Measurements from ENCODE around the gene FAM210B. TPM values are rescaled to one million over a fixed set of nuclear protein-coding genes. Genes with fewer than 3 reads are reported as not detected.

Gene FAM210B
- total and polyA plus RNA-seq, 2 of the 8 experiments (the other 6 are each of a cell fraction or from before 2014, with no cell fraction given), result 9.4 to 15.0 TPM

DNA sequence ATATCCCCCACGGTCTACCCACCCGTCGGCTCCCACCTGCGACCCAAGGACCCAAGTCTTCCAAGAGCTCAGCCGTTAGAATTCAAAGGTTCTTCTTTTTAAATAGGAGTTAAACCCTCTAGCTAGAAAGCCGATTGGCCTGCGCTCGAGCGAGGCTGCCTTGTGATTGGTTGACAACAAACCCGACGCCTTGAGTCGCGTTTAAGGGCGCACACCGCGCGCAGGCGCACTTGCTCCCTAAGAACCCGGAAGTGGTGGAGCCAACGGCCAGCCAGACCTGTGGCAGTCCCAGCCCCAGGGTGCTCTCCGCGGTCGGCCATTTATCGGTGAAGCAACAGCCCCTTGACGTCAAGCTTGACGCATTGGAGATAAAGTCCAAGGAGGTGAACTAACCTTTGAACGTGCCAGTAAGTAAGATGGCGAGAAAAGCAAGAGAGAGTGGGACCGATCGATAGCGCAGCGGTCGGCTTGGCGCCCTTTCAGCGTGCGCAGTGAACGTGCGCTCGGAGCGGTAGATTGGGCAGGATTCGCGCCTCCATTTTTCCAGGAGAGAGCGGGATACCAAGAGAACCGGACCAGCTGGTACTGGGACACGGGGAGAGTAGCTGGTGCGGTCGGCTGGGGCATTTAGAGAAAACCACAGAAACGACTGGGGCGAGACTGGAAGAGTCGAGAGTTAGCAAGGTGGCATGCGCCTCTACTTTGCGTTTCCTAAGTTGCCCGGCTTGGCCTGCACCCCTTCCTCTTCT, 33.5 kb downstream of the FAM210B start, which contains the start of the genes AURKA and CSTF1 (continued):
- TF ChIP-seq, protein P1, sequence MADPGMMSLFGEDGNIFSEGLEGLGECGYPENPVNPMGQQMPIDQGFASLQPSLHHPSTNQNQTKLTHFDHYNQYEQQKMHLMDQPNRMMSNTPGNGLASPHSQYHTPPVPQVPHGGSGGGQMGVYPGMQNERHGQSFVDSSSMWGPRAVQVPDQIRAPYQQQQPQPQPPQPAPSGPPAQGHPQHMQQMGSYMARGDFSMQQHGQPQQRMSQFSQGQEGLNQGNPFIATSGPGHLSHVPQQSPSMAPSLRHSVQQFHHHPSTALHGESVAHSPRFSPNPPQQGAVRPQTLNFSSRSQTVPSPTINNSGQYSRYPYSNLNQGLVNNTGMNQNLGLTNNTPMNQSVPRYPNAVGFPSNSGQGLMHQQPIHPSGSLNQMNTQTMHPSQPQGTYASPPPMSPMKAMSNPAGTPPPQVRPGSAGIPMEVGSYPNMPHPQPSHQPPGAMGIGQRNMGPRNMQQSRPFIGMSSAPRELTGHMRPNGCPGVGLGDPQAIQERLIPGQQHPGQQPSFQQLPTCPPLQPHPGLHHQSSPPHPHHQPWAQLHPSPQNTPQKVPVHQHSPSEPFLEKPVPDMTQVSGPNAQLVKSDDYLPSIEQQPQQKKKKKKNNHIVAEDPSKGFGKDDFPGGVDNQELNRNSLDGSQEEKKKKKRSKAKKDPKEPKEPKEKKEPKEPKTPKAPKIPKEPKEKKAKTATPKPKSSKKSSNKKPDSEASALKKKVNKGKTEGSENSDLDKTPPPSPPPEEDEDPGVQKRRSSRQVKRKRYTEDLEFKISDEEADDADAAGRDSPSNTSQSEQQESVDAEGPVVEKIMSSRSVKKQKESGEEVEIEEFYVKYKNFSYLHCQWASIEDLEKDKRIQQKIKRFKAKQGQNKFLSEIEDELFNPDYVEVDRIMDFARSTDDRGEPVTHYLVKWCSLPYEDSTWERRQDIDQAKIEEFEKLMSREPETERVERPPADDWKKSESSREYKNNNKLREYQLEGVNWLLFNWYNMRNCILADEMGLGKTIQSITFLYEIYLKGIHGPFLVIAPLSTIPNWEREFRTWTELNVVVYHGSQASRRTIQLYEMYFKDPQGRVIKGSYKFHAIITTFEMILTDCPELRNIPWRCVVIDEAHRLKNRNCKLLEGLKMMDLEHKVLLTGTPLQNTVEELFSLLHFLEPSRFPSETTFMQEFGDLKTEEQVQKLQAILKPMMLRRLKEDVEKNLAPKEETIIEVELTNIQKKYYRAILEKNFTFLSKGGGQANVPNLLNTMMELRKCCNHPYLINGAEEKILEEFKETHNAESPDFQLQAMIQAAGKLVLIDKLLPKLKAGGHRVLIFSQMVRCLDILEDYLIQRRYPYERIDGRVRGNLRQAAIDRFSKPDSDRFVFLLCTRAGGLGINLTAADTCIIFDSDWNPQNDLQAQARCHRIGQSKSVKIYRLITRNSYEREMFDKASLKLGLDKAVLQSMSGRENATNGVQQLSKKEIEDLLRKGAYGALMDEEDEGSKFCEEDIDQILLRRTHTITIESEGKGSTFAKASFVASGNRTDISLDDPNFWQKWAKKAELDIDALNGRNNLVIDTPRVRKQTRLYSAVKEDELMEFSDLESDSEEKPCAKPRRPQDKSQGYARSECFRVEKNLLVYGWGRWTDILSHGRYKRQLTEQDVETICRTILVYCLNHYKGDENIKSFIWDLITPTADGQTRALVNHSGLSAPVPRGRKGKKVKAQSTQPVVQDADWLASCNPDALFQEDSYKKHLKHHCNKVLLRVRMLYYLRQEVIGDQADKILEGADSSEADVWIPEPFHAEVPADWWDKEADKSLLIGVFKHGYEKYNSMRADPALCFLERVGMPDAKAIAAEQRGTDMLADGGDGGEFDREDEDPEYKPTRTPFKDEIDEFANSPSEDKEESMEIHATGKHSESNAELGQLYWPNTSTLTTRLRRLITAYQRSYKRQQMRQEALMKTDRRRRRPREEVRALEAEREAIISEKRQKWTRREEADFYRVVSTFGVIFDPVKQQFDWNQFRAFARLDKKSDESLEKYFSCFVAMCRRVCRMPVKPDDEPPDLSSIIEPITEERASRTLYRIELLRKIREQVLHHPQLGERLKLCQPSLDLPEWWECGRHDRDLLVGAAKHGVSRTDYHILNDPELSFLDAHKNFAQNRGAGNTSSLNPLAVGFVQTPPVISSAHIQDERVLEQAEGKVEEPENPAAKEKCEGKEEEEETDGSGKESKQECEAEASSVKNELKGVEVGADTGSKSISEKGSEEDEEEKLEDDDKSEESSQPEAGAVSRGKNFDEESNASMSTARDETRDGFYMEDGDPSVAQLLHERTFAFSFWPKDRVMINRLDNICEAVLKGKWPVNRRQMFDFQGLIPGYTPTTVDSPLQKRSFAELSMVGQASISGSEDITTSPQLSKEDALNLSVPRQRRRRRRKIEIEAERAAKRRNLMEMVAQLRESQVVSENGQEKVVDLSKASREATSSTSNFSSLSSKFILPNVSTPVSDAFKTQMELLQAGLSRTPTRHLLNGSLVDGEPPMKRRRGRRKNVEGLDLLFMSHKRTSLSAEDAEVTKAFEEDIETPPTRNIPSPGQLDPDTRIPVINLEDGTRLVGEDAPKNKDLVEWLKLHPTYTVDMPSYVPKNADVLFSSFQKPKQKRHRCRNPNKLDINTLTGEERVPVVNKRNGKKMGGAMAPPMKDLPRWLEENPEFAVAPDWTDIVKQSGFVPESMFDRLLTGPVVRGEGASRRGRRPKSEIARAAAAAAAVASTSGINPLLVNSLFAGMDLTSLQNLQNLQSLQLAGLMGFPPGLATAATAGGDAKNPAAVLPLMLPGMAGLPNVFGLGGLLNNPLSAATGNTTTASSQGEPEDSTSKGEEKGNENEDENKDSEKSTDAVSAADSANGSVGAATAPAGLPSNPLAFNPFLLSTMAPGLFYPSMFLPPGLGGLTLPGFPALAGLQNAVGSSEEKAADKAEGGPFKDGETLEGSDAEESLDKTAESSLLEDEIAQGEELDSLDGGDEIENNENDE (IDR thresholded peaks at IDR 0.05; ENCODE audit: insufficient replicate concordance, low read length), result no peak
- TF ChIP-seq TAF7 (optimal IDR thresholded peaks at IDR 0.05; ENCODE audit: borderline replicate concordance, low read depth, low read length), result no peak
- TF ChIP-seq CTBP2 (IDR thresholded peaks at IDR 0.05; ENCODE audit: borderline replicate concordance, insufficient read depth, insufficient read length, low read length), result no peak
- TF ChIP-seq, protein P2, sequence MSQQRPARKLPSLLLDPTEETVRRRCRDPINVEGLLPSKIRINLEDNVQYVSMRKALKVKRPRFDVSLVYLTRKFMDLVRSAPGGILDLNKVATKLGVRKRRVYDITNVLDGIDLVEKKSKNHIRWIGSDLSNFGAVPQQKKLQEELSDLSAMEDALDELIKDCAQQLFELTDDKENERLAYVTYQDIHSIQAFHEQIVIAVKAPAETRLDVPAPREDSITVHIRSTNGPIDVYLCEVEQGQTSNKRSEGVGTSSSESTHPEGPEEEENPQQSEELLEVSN (IDR thresholded peaks at IDR 0.05), result peak; percentile 68
- TF ChIP-seq TEAD4 (IDR thresholded peaks at IDR 0.05; ENCODE audit: low read depth, low read length), result no peak
- TF ChIP-seq, protein P3, sequence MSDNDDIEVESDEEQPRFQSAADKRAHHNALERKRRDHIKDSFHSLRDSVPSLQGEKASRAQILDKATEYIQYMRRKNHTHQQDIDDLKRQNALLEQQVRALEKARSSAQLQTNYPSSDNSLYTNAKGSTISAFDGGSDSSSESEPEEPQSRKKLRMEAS (IDR thresholded peaks at IDR 0.05), result peak; percentile 85
- TF ChIP-seq SIRT6 (IDR thresholded peaks at IDR 0.05; ENCODE audit: low read length), result no peak
- no peak for TF ChIP-seq RNF2 (IDR thresholded peaks at IDR 0.05; ENCODE audit: borderline replicate concordance, low read depth, low read length, missing control alignments, poor library complexity, severe bottlenecking)
- TF ChIP-seq CHD2 (IDR thresholded peaks at IDR 0.05; ENCODE audit: low read length), result no peak; the same call in none of the 2 replicates

Measured in H1 (cell line).